Heart left ventricle (tissue), 13 donors: ENCODE measurements around the gene WTAP.

ENCODE experiments used
- POLR2A ChIP-seq, 2 donors: fragments of 450-650 bp; IDR thresholded peaks; one replicate each; pipeline ENCODE4 v1.6.1; 2017; ENCODE audit warnings: antibody characterized with exemption in 2 of 2, mild to moderate bottlenecking in 2 of 2, moderate library complexity in 2 of 2
- TF ChIP-seq, protein P1 (sequence below), 12 donors: fragments of 200-600 bp; sonication (generic) in 4 of 12; IDR thresholded peaks; one replicate each; pipeline versions ENCODE4 v1.5.0 to v1.8.0; 2018 to 2022; ENCODE audit warnings: antibody characterized with exemption in 12 of 12, mild to moderate bottlenecking in 5 of 12
- donor health status: ischemic (EF 13 %, LVEDD 7.1; RV severe dilation, severe dysfunction).
- donor health status: DM: no; HTN: yes; CAD: no.
- donor health status: DM: no; HTN: no; CAD: no.
- donor health status: ischemic (EF 25% LVEDD 6.9; RV normal size, moderate dysfunction).
- donor health status: ischemic (EF 25% LVEDD 5.7; RV mildly dilated, moderate dysfunction).
- donor health status: ischemic (EF 35%, LVEDD 5.7; RV mildly dilated, moderate dysfunction).
- donor health status: nonischemic (EF 11% LVEDD 7.7; RV severe dilation, severe dysfunction).
- donor health status: DM: yes; HTN: yes; CAD: no.
- donor health status: PGD.
- donor health status: ischemic (EF 29% LVEDD 5.4; RV normal size, mild dysfunction).
- donor health status: nonischemic (EF 23%, LVEDD 6.1; RV moderate dilation, normal function).

GRCh38 chr6:159682295-159682694 is 45.0 kb upstream of the WTAP start:
- TF ChIP-seq, protein P1, sequence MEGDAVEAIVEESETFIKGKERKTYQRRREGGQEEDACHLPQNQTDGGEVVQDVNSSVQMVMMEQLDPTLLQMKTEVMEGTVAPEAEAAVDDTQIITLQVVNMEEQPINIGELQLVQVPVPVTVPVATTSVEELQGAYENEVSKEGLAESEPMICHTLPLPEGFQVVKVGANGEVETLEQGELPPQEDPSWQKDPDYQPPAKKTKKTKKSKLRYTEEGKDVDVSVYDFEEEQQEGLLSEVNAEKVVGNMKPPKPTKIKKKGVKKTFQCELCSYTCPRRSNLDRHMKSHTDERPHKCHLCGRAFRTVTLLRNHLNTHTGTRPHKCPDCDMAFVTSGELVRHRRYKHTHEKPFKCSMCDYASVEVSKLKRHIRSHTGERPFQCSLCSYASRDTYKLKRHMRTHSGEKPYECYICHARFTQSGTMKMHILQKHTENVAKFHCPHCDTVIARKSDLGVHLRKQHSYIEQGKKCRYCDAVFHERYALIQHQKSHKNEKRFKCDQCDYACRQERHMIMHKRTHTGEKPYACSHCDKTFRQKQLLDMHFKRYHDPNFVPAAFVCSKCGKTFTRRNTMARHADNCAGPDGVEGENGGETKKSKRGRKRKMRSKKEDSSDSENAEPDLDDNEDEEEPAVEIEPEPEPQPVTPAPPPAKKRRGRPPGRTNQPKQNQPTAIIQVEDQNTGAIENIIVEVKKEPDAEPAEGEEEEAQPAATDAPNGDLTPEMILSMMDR (IDR thresholded peaks at IDR 0.05) = no peak
- no peak for TF ChIP-seq POLR2A (IDR thresholded peaks at IDR 0.05)
